Activated CD4-positive, CD25-positive, alpha-beta regulatory T cell (primary cell): ENCODE measurements around the gene ZNF215.
"Not testable (repeated sequence)": the region's sequence is repeated elsewhere in the genome, so short reads cannot be mapped to it uniquely, and the experiment has no call there.

Source experiments
- DNase-seq, 4 experiments: peaks; one replicate each; lab custom pipeline; 2025; lab: John Stamatoyannopoulos, UW

The ZNF215 gene

GRCh38 chr11:6926208-6927029 is at the start of gene ZNF215:
ZNF215 (plus strand) TSS chr11:6926426; CDS start chr11:6932273, 5,847 bp downstream.
- DNase-seq, result no peak

DNA sequence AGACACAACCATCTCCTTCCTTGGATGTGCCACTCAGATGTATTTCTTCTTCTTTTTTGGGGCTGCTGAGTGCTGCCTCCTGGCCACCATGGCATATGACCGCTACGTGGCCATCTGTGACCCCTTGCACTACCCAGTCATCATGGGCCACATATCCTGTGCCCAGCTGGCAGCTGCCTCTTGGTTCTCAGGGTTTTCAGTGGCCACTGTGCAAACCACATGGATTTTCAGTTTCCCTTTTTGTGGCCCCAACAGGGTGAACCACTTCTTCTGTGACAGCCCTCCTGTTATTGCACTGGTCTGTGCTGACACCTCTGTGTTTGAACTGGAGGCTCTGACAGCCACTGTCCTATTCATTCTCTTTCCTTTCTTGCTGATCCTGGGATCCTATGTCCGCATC is 49.3 kb upstream of the ZNF215 start:
- DNase-seq, result no peak

GRCh38 chr11:6882751-6883150 is 43.5 kb upstream of the ZNF215 start:
- no peak for DNase-seq

GRCh38 chr11:6887711-6888110 is 38.5 kb upstream of the ZNF215 start:
- DNase-seq, result not testable (repeated sequence)

DNA sequence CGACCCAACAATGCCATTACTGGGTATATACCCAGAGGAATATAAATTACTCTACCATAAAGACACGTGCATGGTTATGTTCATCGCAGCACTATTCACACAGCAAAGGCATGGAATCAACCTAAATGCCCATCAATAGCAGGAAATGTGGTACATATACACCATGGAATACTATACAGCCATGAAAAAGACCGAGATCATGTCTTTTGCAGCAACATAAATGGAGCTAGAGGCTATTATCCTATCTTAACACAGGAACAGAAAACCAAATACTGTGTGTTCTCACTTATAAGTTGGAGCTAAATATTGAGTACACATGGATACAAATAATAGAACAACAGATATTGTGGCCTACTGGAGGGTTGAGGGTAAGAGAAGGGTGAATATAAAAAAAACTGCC is 37.4 kb upstream of the ZNF215 start:
- no peak for DNase-seq

- no peak for DNase-seq
Measured at GRCh38 chr11:6889835-6890234, 36.4 kb upstream of the ZNF215 start.

- DNase-seq, result no peak
Measured at GRCh38 chr11:6892400-6892799, 33.8 kb upstream of the ZNF215 start, which contains the start of gene OR2D2. OR2D2 (minus strand) TSS chr11:6892500; CDS start chr11:6892500, 0 bp downstream.

DNA sequence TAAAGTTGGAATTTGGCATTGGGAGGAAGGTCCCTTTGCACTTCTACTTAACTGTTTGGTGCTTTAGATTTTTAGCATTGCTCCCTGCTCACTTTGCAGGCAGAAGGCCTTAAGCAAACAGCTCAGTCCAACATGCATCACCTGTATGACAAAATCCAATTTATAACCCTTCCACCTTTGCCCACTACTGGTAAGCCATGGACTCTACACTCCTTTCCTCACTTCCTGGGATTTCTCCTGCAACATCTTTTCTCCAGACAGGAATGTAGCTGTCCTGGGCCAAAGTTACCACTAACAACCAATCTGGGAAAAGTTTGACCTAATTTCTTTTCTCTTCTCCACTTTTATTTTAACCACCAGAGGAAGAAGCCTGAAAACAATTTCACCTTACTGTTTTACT is 32.1 kb upstream of the ZNF215 start:
- no peak for DNase-seq

DNA sequence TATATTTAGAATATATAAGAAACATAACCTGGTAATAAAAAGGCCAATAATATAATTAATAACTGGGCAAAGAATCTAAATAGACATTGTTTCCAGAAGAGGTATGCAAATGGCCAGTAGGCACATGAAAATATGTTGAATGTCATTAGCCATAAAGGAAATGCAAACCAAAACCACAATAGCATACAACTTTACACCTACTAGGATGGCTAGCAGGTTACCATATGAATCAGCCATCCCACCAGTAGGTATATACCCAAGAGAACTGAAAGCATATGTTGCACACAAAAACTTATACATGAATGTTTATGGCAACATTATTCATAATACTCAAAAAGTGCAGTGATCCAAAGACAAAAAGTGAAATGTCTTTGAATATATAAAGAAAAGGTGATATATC is 31.2 kb upstream of the ZNF215 start:
- DNase-seq, result no peak

DNA sequence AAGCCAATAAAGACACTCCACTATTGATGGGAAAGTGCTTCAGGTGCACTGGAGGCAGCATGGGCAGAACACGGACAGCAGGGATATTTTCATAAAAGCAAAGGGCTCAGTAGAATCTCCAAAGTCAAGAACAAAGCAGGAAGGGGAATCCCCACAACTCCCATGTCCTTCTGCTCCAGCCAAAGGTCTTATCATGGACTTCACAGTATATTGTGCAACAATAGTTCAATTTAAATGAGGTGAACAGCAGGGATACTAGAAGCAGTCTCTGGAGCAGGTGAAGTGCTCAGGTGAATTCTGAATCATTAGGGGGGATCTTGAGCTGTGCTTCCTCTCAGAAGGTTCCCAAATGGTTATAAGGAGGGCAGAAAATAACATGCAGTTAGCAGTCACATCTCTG is 27.3 kb upstream of the ZNF215 start:
- no peak for DNase-seq

GRCh38 chr11:6900327-6900999 is 25.8 kb upstream of the ZNF215 start:
- DNase-seq, result no peak

DNA sequence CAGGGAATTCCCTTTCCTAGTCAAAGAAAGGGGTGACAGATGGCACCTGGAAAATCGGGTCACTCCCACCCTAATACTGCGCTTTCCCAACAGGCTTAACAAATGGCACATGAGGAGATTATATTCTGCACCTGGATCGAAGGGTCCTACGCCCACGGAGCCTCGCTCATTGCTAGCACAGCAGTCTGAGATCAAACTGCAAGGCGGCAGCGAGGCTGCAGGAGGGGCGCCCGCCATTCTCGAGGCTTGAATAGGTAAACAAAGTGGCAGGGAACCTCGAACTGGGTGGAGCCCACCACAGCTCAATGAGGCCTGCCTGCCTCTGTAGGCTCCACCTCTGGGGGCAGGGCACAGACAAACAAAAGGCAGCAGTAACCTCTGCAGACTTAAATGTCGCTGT is 21.4 kb upstream of the ZNF215 start:
- not testable (repeated sequence) for DNase-seq

- no peak for DNase-seq
Measured at GRCh38 chr11:6911378-6911777, 14.8 kb upstream of the ZNF215 start.

DNA sequence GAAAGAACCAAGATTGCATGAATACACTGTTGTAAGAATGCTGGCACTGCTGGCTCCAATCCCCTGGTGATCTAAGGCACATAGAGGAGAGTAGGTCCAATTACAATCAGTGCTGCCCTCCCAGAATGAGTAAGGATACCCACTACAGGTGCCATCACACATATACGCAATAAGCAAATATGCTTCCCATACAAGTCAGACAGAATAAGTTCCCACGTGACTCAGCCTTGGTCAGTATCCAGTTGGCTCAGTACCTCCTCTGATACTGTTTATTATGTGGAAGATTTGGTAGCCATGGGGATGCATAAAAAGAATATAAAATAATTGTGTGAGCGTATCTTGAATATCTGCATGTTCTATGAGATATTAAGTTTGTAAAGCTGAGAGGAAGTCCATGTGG is 14.3 kb upstream of the ZNF215 start:
- DNase-seq, result no peak

DNA sequence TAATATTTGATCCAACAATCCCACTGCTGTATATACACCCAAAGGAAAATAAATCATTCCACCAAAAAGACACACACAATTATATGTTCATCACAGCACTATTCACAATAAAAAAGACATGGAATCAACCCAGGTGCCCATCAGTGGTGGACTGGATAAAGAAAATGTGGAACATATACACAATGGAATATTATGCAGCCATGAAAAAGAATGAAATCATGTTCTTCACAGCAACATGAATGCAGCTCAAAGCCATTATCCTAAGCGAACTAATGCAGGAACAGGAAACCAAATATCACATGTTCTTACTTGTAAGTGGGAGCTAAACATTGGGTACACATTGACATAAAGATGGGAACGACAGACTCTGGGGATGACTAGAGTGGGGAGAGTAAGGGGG is 6.5 kb upstream of the ZNF215 start:
- no peak for DNase-seq

- no peak for DNase-seq
Measured at GRCh38 chr11:6920702-6921101, 5.5 kb upstream of the ZNF215 start, which contains the start of gene OR2D3. OR2D3 (plus strand) TSS chr11:6921002; CDS start chr11:6921002, 0 bp downstream.

GRCh38 chr11:6925007-6925577 is 1.1 kb upstream of the ZNF215 start:
- no peak for DNase-seq

- no peak for DNase-seq
Measured at GRCh38 chr11:6925636-6926207, 504 bp upstream of the ZNF215 start.

- DNase-seq, result no peak
Measured at GRCh38 chr11:6927030-6927617, 898 bp downstream of the ZNF215 start.

GRCh38 chr11:6928916-6929315 is 2.7 kb downstream of the ZNF215 start:
- no peak for DNase-seq

DNA sequence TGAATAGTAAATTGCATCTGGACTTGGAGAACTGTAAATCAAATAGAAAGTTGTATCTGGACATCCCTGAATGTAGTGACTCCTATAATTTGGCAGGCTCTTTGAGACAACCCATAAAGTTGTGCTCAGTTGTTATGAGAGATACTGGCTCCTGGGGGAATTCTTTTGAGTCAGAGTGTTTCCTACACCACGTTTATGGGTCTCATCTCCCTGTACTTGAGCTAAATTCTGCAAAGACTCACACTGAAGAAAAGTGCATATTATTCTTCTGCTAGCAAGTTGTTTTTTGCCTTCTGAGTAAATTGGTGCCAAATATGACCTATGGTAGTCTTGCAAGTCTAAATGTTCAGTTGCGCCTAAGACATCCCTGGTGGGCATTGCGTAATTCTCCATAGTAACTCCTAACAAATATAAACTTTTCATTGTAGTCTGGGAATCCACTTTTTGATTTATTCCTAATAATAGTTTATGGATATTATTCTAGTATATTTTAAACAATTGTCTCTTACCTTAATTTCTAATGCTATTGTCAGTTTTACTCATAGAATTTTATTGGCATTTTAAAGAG is 5.0 kb downstream of the ZNF215 start:
- DNase-seq, result no peak

- DNase-seq, result no peak
Measured at GRCh38 chr11:6932145-6932544, 5.9 kb downstream of the ZNF215 start.
